MM.1S (cell line): ENCODE results near the gene CADM4.

ENCODE experiments used
- DNase-seq: peaks from one replicate; pipeline ENCODE4 v3.0.0-alpha.2; 2015
- H2AFZ ChIP-seq: fragments of 300-600 bp; sonication (generic); 2 replicates; pipeline ENCODE4 v1.6.0; 2016; ENCODE audit warnings: antibody characterized with exemption, low read length
- H3F3A ChIP-seq: fragments of 300-600 bp; sonication (generic); 2 replicates; pipeline ENCODE4 v1.6.1; 2016; ENCODE audit warnings: mild to moderate bottlenecking, antibody characterized with exemption, low read length, moderate library complexity, mixed read lengths; ENCODE audit not compliant: insufficient read depth
- H3K27ac ChIP-seq: fragments of 300-600 bp; sonication (generic); 2 replicates; pipeline ENCODE4 v1.5.1; 2016; ENCODE audit warnings: mild to moderate bottlenecking, low read length
- H3K27me3 ChIP-seq: fragments of 300-600 bp; sonication (generic); replicated peaks from 2 replicates; pipeline ENCODE4 v1.6.0; 2016; ENCODE audit warnings: low read length; ENCODE audit not compliant: insufficient read depth
- H3K36me3 ChIP-seq: fragments of 300-600 bp; sonication (generic); replicated peaks from 2 replicates; pipeline ENCODE4 v1.6.1; 2016; ENCODE audit warnings: mild to moderate bottlenecking, low read length, mixed read lengths; ENCODE audit not compliant: insufficient read depth
- H3K4me1 ChIP-seq: fragments of 300-600 bp; sonication (generic); 2 replicates; pipeline ENCODE4 v1.6.1; 2016; ENCODE audit warnings: low read length, mixed read lengths
- H3K4me2 ChIP-seq: fragments of 300-600 bp; sonication (generic); 2 replicates; pipeline ENCODE4 v1.6.0; 2016; ENCODE audit warnings: low read depth, low read length
- H3K4me3 ChIP-seq: fragments of 300-600 bp; sonication (generic); 2 replicates; pipeline ENCODE4 v1.5.1; 2016; ENCODE audit warnings: low read length, mixed read lengths
- H3K79me2 ChIP-seq: fragments of 300-600 bp; sonication (generic); 2 replicates; pipeline ENCODE4 v1.6.1; 2016; ENCODE audit warnings: mixed run types, low read length, mixed read lengths
- H3K9ac ChIP-seq: fragments of 300-600 bp; sonication (generic); 2 replicates; pipeline ENCODE4 v1.6.1; 2016; ENCODE audit warnings: low read length, mixed read lengths
- H3K9me2 ChIP-seq: fragments of 300-600 bp; sonication (generic); replicated peaks from 2 replicates; pipeline ENCODE4 v1.6.1; 2016; ENCODE audit warnings: mild to moderate bottlenecking, low read length, mixed read lengths; ENCODE audit not compliant: insufficient read depth
- H3K9me3 ChIP-seq: fragments of 300-600 bp; sonication (generic); replicated peaks from 2 replicates; pipeline ENCODE4 v1.6.1; 2016; ENCODE audit warnings: mild to moderate bottlenecking, low read length, mixed read lengths; ENCODE audit not compliant: insufficient read depth
- H4K20me1 ChIP-seq: fragments of 300-600 bp; sonication (generic); 2 replicates; pipeline ENCODE4 v1.6.1; 2016; ENCODE audit warnings: mild to moderate bottlenecking, low read length, moderate library complexity, mixed read lengths; ENCODE audit not compliant: insufficient read depth
- EZH2 ChIP-seq: fragments of 300-600 bp; sonication (generic); optimal IDR thresholded peaks from 2 replicates; pipeline ENCODE3; 2017; ENCODE audit warnings: low read depth, mild to moderate bottlenecking, antibody characterized with exemption, low read length, mixed read lengths
- EZH2phosphoT487 ChIP-seq: fragments of 300-600 bp; sonication (generic); IDR thresholded peaks from 2 replicates; pipeline ENCODE4 v1.6.1; 2018; ENCODE audit warnings: antibody characterized with exemption, low read length
- TF ChIP-seq, protein P1 (sequence below): fragments of 300-600 bp; sonication (generic); IDR thresholded peaks from 2 replicates; pipeline ENCODE4 v1.5.1; 2016; ENCODE audit warnings: antibody characterized with exemption, low read length, mixed read lengths

Gene CADM4

DNA sequence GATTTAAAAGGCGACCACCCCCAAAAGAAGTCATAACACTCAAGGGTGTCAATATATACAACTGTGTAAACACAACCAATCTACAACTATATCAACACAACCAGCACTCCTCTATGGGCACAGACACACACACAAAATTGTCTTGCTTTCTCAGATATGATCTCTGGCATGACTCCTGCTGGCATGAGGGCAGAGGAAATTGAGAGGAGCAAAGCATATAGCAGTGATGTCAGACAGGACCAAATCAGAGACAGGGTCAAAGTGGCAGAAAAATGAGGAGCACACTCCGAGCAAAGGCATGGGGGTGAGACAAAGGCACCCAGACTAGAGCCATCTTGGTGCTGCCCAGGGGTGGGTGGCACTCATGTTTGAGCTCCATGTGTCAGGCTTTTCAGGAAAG, 53.3 kb downstream of the CADM4 start:
- Histone ChIP-seq H3K9ac (no peak overlapping the region), H3K27ac (no peak overlapping the region), H3K4me1 (no peaks in the 10 kb centered on the region), H3K4me3 (no peak overlapping the region), H3F3A (no peaks in the 10 kb centered on the region), H3K79me2 (no peaks in the 10 kb centered on the region), H3K4me2 (no peak overlapping the region), H3K36me3 (no peaks in the 10 kb centered on the region), H3K27me3 (no peaks in the 10 kb centered on the region), H3K9me3 (no peaks in the 10 kb centered on the region), H2AFZ (no peak overlapping the region), H3K9me2 (no peaks in the 10 kb centered on the region), H4K20me1 (no peaks in the 10 kb centered on the region)
- DNase-seq = no peak
- TF ChIP-seq EZH2phosphoT487 = no peak
- TF ChIP-seq, protein P1, sequence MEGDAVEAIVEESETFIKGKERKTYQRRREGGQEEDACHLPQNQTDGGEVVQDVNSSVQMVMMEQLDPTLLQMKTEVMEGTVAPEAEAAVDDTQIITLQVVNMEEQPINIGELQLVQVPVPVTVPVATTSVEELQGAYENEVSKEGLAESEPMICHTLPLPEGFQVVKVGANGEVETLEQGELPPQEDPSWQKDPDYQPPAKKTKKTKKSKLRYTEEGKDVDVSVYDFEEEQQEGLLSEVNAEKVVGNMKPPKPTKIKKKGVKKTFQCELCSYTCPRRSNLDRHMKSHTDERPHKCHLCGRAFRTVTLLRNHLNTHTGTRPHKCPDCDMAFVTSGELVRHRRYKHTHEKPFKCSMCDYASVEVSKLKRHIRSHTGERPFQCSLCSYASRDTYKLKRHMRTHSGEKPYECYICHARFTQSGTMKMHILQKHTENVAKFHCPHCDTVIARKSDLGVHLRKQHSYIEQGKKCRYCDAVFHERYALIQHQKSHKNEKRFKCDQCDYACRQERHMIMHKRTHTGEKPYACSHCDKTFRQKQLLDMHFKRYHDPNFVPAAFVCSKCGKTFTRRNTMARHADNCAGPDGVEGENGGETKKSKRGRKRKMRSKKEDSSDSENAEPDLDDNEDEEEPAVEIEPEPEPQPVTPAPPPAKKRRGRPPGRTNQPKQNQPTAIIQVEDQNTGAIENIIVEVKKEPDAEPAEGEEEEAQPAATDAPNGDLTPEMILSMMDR = no peak
- TF ChIP-seq EZH2 = no peak

DNA sequence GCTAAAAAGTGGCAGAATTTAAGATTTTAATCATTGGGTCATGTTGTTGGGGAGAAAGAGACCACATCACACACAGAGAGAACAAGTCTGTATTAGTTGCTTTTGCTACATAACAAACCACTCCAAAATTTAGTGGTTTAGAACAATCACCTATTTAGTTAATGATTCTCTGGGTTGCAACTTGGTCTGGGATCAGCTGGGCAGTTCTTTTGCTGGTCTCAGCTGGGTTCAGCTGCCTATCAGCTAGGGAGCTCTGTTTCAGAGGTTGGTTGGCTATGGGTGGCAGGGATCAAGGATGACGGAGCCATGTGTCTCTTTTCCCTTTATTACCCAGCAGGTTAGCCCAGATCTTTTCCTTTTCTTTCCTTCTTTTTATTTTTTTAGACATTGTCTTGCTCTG, 55.2 kb downstream of the CADM4 start:
- no peaks in the 10 kb centered on the region for H3K9me3 ChIP-seq
- H3K9me2 ChIP-seq = no peaks in the 10 kb centered on the region
- DNase-seq = no peak
- no peak overlapping the region for H3K4me2 ChIP-seq
- H3K79me2 ChIP-seq = no peaks in the 10 kb centered on the region
- H3F3A ChIP-seq = no peaks in the 10 kb centered on the region
- TF ChIP-seq, protein P1 = no peak
- TF ChIP-seq EZH2phosphoT487 = no peak
- TF ChIP-seq EZH2 = no peak
- no peak overlapping the region for H3K4me3 ChIP-seq
- no peaks in the 10 kb centered on the region for H3K27me3 ChIP-seq
- no peaks in the 10 kb centered on the region for H3K36me3 ChIP-seq
- no peaks in the 10 kb centered on the region for H3K4me1 ChIP-seq
- H3K27ac ChIP-seq = no peak overlapping the region
- H3K9ac ChIP-seq = no peak overlapping the region
- H2AFZ ChIP-seq = no peak overlapping the region
- H4K20me1 ChIP-seq = no peaks in the 10 kb centered on the region

DNA sequence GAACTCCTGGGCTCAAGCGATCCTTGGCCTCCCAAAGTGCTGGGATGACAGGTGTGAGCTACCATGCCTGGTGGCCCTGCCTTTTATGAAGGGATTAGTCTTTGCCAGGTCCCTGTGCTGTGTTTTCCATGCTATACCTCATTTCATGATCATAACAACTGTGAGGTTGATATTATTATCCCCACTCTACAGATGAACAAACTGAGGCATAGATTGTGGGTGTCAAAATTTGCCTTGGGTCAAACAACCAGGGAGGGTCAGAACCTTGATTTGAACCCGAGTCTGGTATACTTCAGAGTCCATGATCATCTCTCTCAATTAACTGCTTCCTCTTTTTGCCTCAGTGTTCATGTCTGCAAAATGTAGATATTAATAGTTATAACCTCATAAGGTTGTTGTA, 57.2 kb downstream of the CADM4 start:
- Histone ChIP-seq H3K27me3 (peaks cover 9% of the 10 kb centered on the region; the same call in 1 of the 2 replicates), H3K4me2 (no peak overlapping the region), H4K20me1 (no peaks in the 10 kb centered on the region), H3K4me1 (no peaks in the 10 kb centered on the region), H3K27ac (no peak overlapping the region), H3K36me3 (no peaks in the 10 kb centered on the region), H3F3A (no peaks in the 10 kb centered on the region), H3K79me2 (no peaks in the 10 kb centered on the region), H3K9me2 (no peaks in the 10 kb centered on the region), H2AFZ (no peak overlapping the region), H3K4me3 (no peak overlapping the region), H3K9me3 (no peaks in the 10 kb centered on the region), H3K9ac (no peak overlapping the region)
- no peak for DNase-seq
- TF ChIP-seq EZH2 = no peak

GRCh38 chr19:43581467-43581866, 58.2 kb downstream of the CADM4 start:
- Histone ChIP-seq H3K9me2 (no peaks in the 10 kb centered on the region), H3F3A (no peaks in the 10 kb centered on the region), H3K27me3 (peaks cover 16% of the 10 kb centered on the region; the same call in 1 of the 2 replicates), H3K9ac (no peak overlapping the region), H2AFZ (no peak overlapping the region), H3K79me2 (no peaks in the 10 kb centered on the region), H4K20me1 (no peaks in the 10 kb centered on the region), H3K27ac (no peak overlapping the region), H3K4me1 (no peaks in the 10 kb centered on the region), H3K4me2 (no peak overlapping the region), H3K36me3 (no peaks in the 10 kb centered on the region), H3K4me3 (no peak overlapping the region), H3K9me3 (no peaks in the 10 kb centered on the region)
- TF ChIP-seq EZH2 (no peak), EZH2phosphoT487 (no peak)
- TF ChIP-seq, protein P1 = no peak
- DNase-seq = no peak
